GM19099 (cell line): ENCODE results near the gene CASP6.

Source experiments
- POLR2A ChIP-seq: IDR thresholded peaks from 3 replicates; pipeline ENCODE4 v1.6.1; 2011; ENCODE audit warnings: low read depth; ENCODE audit not compliant: insufficient read length; ENCODE audit errors: extremely low read depth

The CASP6 gene

GRCh38 chr4:109648997-109649575, 54.2 kb downstream of the CASP6 start:
- TF ChIP-seq POLR2A, result no peak

DNA sequence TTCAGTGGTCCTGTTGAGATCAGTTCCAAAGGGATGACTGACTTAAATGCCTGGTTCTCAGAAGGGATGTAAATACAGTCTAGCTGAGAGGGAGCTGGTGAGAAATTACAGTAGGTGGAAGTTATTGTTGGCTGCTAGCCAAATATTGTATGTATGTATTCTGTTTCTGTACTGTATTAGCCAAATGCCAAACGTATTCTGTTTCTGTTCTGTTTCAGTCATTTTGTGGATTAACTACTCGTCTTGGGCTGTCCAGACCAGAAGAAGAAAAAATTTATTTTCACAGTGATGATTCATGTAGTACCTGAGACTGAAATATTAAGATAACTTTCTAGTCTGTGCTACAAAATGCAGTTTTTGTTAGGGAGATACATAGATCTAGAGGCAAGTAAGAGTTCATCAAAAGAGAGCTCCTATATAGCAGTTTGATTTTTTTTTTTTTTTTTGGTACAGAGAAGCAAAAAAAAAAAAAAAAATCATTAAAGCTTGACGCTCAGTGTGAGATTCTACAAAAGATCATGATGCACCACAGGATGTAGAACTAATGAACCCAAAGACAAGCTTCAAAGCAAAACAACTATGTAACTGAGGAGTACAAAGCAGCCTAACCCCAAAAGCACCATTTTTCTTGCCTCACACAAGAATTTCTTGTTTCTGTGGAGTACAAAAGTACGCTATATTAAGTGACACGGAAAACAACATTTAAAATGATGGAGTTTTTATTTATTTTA, 54.8 kb downstream of the CASP6 start:
- TF ChIP-seq POLR2A, result no peak

DNA sequence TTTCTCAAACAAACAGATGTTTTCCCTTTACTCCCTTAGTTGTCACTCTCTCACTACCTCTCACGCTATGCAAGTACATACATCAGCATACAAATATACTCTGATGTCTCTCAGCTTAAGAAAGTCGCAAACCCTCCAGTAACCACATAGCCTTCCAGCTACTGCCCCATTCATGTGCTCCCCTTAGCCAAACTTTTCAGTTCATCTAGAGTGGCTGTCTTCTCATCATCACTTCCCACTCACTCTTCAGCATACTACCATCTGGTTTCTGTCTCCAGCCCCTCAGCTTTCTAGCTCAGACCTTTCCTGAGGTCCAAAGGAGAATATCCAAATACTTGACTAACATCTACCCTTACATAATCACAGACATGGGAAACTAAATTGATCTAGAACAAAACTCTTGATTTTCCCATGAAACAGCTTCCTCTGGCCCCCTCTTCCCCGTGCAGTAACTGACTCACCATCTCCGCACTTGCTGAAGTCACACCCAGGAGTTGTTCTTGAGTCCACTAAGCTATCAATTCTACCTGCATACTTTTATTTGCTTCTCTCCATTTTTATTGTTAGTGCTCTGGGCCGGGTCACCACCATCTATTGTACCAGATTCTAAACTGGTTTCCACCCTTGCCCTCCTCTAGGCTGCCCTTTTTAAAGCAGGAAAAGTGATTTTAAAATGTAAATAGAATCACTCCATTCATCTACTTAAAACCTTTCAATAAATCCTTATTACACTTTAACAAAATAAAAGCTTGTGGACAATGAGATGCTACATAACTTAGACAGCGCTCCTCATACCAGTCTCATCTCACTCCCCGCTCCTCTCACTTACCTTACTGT, 57.2 kb downstream of the CASP6 start:
- TF ChIP-seq POLR2A, result no peak

DNA sequence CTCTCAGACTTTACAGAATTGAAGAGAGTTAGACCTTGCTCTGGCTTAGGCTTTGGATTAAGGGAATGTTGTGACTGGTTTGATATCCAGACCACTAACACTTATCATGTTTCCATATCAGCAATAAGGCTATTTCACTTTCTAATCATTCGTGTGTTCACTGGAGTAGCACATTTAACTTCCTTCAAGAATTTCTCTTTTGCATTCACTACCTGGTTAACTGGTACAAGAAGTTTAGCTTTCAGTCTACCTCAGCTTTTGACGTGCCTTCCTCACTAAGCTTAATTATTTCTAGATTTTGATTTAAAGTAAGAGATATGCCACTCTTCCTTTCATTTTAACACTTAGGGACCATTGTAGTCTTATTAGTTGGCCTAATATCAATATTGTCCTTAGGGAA, 62.6 kb downstream of the CASP6 start:
- TF ChIP-seq POLR2A, result no peak
